Transverse colon (tissue), 4 donors: ENCODE data around the gene BRI3BP.

Experiments used
- CTCF ChIP-seq, 5 experiments: fragments of 200-600 bp in 3 of 5; fragments of 450-650 bp in 2 of 5; sonication (generic) in 3 of 5; IDR thresholded peaks; 1 replicate in 2 of 5; 2 replicates in 3 of 5; pipeline ENCODE4 v1.5.1; 2016 to 2017; ENCODE audit warnings: antibody characterized with exemption in 5 of 5, inconsistent platforms in 3 of 5, mild to moderate bottlenecking in 2 of 5, moderate library complexity in 1 of 5
- EP300 ChIP-seq: sonication (generic); formaldehyde crosslinking; IDR thresholded peaks from one replicate; pipeline ENCODE4 v1.6.1; 2017; ENCODE audit warnings: antibody characterized with exemption, low read depth
- POLR2A ChIP-seq: fragments of 450-650 bp; IDR thresholded peaks from one replicate; pipeline ENCODE4 v1.6.1; 2016; ENCODE audit warnings: antibody characterized with exemption, mild to moderate bottlenecking, moderate library complexity
- POLR2AphosphoS5 ChIP-seq, 3 donors: sonication (generic); formaldehyde crosslinking; IDR thresholded peaks; one replicate each; pipeline ENCODE4 v1.6.1; 2016; ENCODE audit warnings: antibody characterized with exemption in 3 of 3

- no peak for TF ChIP-seq CTCF (IDR thresholded peaks at IDR 0.05)
- TF ChIP-seq POLR2AphosphoS5 (IDR thresholded peaks at IDR 0.05): no peak
- no peak for TF ChIP-seq EP300
- TF ChIP-seq POLR2A: no peak
Observed at GRCh38 chr12:125025606-125026235, 32.3 kb downstream of the BRI3BP start.
